SK-N-SH (cell line): ENCODE results near the gene SPG7. TPM values are rescaled to one million over a fixed set of nuclear protein-coding genes. Genes with fewer than 3 reads are reported as not detected.

Source experiments
- CTCF ChIA-PET: fragments of 300-600, 350-600 bp; formaldehyde crosslinking; extraction: SDS; loops from one replicate; lab custom pipeline; 2021; lab: Yijun Ruan, JAX
- POLR2A ChIA-PET: fragments of 350-600 bp; sonication (Branson Sonifier 250); formaldehyde crosslinking; extraction: SDS; loops from one replicate; lab custom pipeline; 2020; ENCODE audit warnings: antibody characterized with exemption, inconsistent platforms; lab: Yijun Ruan, JAX
- DNase-seq: peaks from one replicate; pipeline ENCODE4 v3.0.0; 2012
- H2AFZ ChIP-seq: fragments of 200-600 bp; sonication (generic); 2 replicates; pipeline ENCODE4 v1.8.1; 2016; ENCODE audit warnings: antibody characterized with exemption, mild to moderate bottlenecking, low read depth
- H3F3A ChIP-seq: fragments of 200-600 bp; sonication (generic); replicated peaks from 2 replicates; pipeline ENCODE3; 2016; ENCODE audit warnings: antibody characterized with exemption, mild to moderate bottlenecking; ENCODE audit not compliant: insufficient read depth
- H3K27ac ChIP-seq, 2 experiments: fragments of 200-500 bp in 1 of 2; fragments of 200-600 bp in 1 of 2; sonication (Bioruptor generic) in 1 of 2; sonication (generic), shearing (Covaris generic) in 1 of 2; 2 replicates each; pipeline versions ENCODE4 v1.5.1 to v1.6.1; 2014 to 2016; ENCODE audit warnings: low read depth in 2 of 2, inconsistent platforms in 1 of 2, low read length in 1 of 2, mild to moderate bottlenecking in 1 of 2, mixed read lengths in 1 of 2
- H3K27me3 ChIP-seq: fragments of 200-600 bp; sonication (generic), shearing (Covaris generic); 2 replicates; pipeline ENCODE4 v1.6.1; 2016; ENCODE audit warnings: mixed run types; ENCODE audit not compliant: insufficient read depth
- H3K36me3 ChIP-seq, 2 experiments: fragments of 200-500 bp in 1 of 2; fragments of 200-600 bp in 1 of 2; sonication (Bioruptor generic) in 1 of 2; sonication (generic) in 1 of 2; replicated peaks in 1 of 2; 2 replicates each; pipeline versions ENCODE3 to v1.5.1; 2014 to 2016; ENCODE audit warnings: low read length in 1 of 2, mild to moderate bottlenecking in 1 of 2; ENCODE audit not compliant: insufficient read depth in 2 of 2, control insufficient read depth in 1 of 2
- H3K4me1 ChIP-seq, 2 experiments: fragments of 200-500 bp in 1 of 2; fragments of 200-600 bp in 1 of 2; sonication (Bioruptor generic) in 1 of 2; sonication (generic), shearing (Covaris generic) in 1 of 2; 2 replicates each; pipeline versions ENCODE4 v1.5.1 to v1.6.1; 2014 to 2016; ENCODE audit warnings: low read depth in 1 of 2, low read length in 1 of 2, mixed run types in 1 of 2; ENCODE audit not compliant: insufficient read depth in 2 of 2, control insufficient read depth in 1 of 2
- H3K4me2 ChIP-seq: fragments of 200-600 bp; sonication (generic), shearing (Covaris generic); 2 replicates; pipeline ENCODE4 v1.6.1; 2017; ENCODE audit warnings: mixed run types
- H3K4me3 ChIP-seq, 2 experiments: fragments of 200-500 bp in 1 of 2; fragments of 200-600 bp in 1 of 2; sonication (Bioruptor generic) in 1 of 2; sonication (generic), shearing (Covaris generic) in 1 of 2; 2 replicates each; pipeline versions ENCODE4 v1.5.1 to v1.8.1; 2014 to 2016; ENCODE audit warnings: low read depth in 2 of 2, inconsistent platforms in 1 of 2, low read length in 1 of 2, mild to moderate bottlenecking in 1 of 2, mixed read lengths in 1 of 2, moderate library complexity in 1 of 2
- H3K79me2 ChIP-seq: fragments of 200-600 bp; sonication (generic); 2 replicates; pipeline ENCODE4 v1.8.1; 2017; ENCODE audit warnings: mild to moderate bottlenecking; ENCODE audit not compliant: insufficient read depth
- H3K9ac ChIP-seq: fragments of 200-600 bp; sonication (generic); 2 replicates; pipeline ENCODE4 v1.6.1; 2017; ENCODE audit warnings: mixed run types
- H3K9me2 ChIP-seq: fragments of 200-600 bp; sonication (generic); 2 replicates; pipeline ENCODE4 v1.6.1; 2017; ENCODE audit warnings: mixed run types
- H3K9me3 ChIP-seq: fragments of 200-600 bp; sonication (generic); 2 replicates; pipeline ENCODE4 v1.6.1; 2017; ENCODE audit warnings: mixed run types, mild to moderate bottlenecking, moderate library complexity
- H4K20me1 ChIP-seq: fragments of 200-600 bp; sonication (generic); 2 replicates; pipeline ENCODE4 v1.6.1; 2017; ENCODE audit warnings: mild to moderate bottlenecking, mixed run types; ENCODE audit not compliant: insufficient read depth
- EP300 ChIP-seq, 2 experiments: IDR thresholded peaks; 2 replicates each; pipeline versions ENCODE4 v1.4.0 to v1.6.1; 2012; ENCODE audit warnings: borderline replicate concordance in 1 of 2, low read depth in 1 of 2, low read length in 1 of 2
- EZH2phosphoT487 ChIP-seq: fragments of 200-600 bp; sonication (generic); IDR thresholded peaks from 2 replicates; pipeline ENCODE4 v1.6.1; 2017; ENCODE audit warnings: low read depth, mixed run types, mild to moderate bottlenecking, antibody characterized with exemption, moderate library complexity, borderline replicate concordance
- FOXJ3 ChIP-seq: sonication (generic); formaldehyde crosslinking; IDR thresholded peaks from 2 replicates; pipeline ENCODE4 v1.5.1; 2020; ENCODE audit warnings: mild to moderate bottlenecking, missing genetic modification reagents
- GABPA ChIP-seq: IDR thresholded peaks from 2 replicates; pipeline ENCODE4 v1.4.0; 2012; ENCODE audit warnings: low read depth, mild to moderate bottlenecking
- GATA2 ChIP-seq: sonication (generic); formaldehyde crosslinking; IDR thresholded peaks from 2 replicates; pipeline ENCODE4 v1.5.0; 2020; ENCODE audit warnings: mild to moderate bottlenecking, missing genetic modification reagents
- MAX ChIP-seq: IDR thresholded peaks from 2 replicates; pipeline ENCODE4 v1.4.0; 2012; ENCODE audit warnings: low read depth
- MEF2A ChIP-seq: IDR thresholded peaks from 2 replicates; pipeline ENCODE4 v1.4.0; 2012; ENCODE audit warnings: low read depth, borderline replicate concordance
- NRF1 ChIP-seq: IDR thresholded peaks from 2 replicates; pipeline ENCODE4 v1.6.1; 2012; ENCODE audit warnings: low read depth, mild to moderate bottlenecking, low read length
- POLR2AphosphoS5 ChIP-seq: IDR thresholded peaks from 2 replicates; pipeline ENCODE4 v1.6.1; 2012; ENCODE audit warnings: low read depth, low read length
- RAD21 ChIP-seq: IDR thresholded peaks from 2 replicates; pipeline ENCODE4 v1.6.1; 2012; ENCODE audit warnings: mild to moderate bottlenecking, low read length
- RCOR1 ChIP-seq: fragments of 150-350 bp; IDR thresholded peaks from 2 replicates; pipeline ENCODE4 v1.6.1; 2017; ENCODE audit warnings: antibody characterized with exemption, low read length
- RFX5 ChIP-seq: IDR thresholded peaks from 2 replicates; pipeline ENCODE4 v1.6.1; 2012; ENCODE audit warnings: mild to moderate bottlenecking, improper control_type of control experiment, low read length
- TCF12 ChIP-seq: IDR thresholded peaks from 2 replicates; pipeline ENCODE4 v1.4.0; 2012
- TEAD4 ChIP-seq: IDR thresholded peaks from 2 replicates; pipeline ENCODE4 v1.4.0; 2012; ENCODE audit warnings: mild to moderate bottlenecking, borderline replicate concordance; ENCODE audit not compliant: insufficient read depth
- WGBS: methylation state at CpG from one replicate; pipeline ENCODE4 v1.1.6; 2017; ENCODE audit warnings: low lambda C conversion rate; 5-methylcytosine and 5-hydroxymethylcytosine counted together
- polyA plus RNA-seq, 3 experiments: library from polyadenylated mRNA; depleted of rRNA; stranded (reverse); fragments of >200 nt; gene quantifications; 2 replicates each; pipeline ENCODE4 v1.2.3, GENCODE V29; 2012

SPG7 gene
- polyA plus RNA-seq, 1 of the 3 experiments (the other 2 are of a cell fraction): 100 TPM

GRCh38 chr16:89523680-89524344, 15.6 kb downstream of the SPG7 start:
- CTCF ChIA-PET: no interaction called here

DNA sequence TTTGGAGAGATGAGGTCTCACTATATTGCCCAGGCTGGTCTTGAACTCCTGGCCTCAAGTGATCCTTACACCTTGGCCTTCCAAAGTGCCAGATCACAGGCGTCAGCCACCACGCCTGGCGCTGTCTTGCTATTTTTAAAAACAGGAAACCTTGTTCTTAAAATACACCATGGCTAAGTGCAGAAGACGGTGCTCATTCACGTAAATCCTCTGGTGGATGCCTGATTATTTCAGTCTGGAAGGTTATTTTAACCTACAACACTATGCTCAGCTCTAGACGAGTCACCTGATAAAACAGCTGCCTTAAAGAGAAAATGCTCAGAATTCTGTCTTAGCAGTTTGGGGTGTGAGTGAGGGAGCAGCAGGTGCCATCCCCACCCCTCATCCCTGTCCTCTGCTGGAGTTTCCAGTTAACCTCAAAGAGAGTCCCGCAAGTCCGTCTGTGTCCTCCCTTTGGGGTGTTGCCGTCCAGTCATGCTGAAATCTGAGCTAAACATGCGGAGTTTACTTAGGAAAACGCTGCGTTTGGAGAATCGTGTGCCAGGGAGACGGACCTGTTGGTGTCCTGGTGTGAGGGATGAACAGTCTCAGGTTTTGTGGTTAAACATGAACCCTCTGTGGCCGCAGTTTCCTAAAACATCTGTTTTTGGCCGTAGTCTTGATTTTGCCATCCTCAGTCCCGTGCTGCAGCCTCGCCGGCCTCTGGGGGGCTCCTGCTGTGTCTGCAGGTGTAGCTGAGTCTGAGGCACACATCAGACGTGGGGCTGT, 17.1 kb downstream of the SPG7 start:
- CTCF ChIA-PET: interaction anchor here (0.7 to 1.7 kb wide), 2 partner anchors 32 to 827 kb away, joined by 3 to 5 read pairs; no protein-coding TSS in a partner anchor
- 80% methylated on average over 18 of the region's 20 CpGs for WGBS
- Histone ChIP-seq H4K20me1 (peaks cover 32% of the 10 kb centered on the region; the same call in 1 of the 2 replicates), H3K36me3 (peaks cover 39 to 62% of the 10 kb centered on the region in 2 experiments), H3K9me2 (no peaks in the 10 kb centered on the region), H2AFZ (no peak overlapping the region), H3K4me2 (no peak overlapping the region), H3K4me1 (no peaks in the 10 kb centered on the region), H3K79me2 (peaks cover 35% of the 10 kb centered on the region), H3K9me3 (no peaks in the 10 kb centered on the region), H3K27ac (no peak overlapping the region), H3K27me3 (no peaks in the 10 kb centered on the region), H3F3A (peaks cover 4% of the 10 kb centered on the region), H3K9ac (no peak overlapping the region), H3K4me3 (no peak overlapping the region)
- POLR2A ChIA-PET: no interaction called here
- TF ChIP-seq GATA2: no peak
- no peak for TF ChIP-seq GABPA
- no peak for TF ChIP-seq TCF12
- TF ChIP-seq RAD21: no peak
- no peak for TF ChIP-seq TEAD4
- TF ChIP-seq FOXJ3 (CRISPR knock-in tag): no peak
- TF ChIP-seq EP300 (IDR thresholded peaks at IDR 0.05; ENCODE audit: borderline replicate concordance in 1 of 2, low read depth in 1 of 2, low read length in 1 of 2): no peak
- TF ChIP-seq MEF2A: no peak
- TF ChIP-seq EZH2phosphoT487: no peak
- TF ChIP-seq NRF1: no peak
- DNase-seq: no peak

More at GRCh38 chr16:89523680-89524344, 15.6 kb downstream of the SPG7 start:
- no peak for DNase-seq
- 97% methylated on average over 32 of the region's 32 CpGs for WGBS
- H3K9me3 ChIP-seq: no peaks in the 10 kb centered on the region
- no peak overlapping the region for H3K9ac ChIP-seq
- no peaks in the 10 kb centered on the region for H3K4me1 ChIP-seq
- POLR2A ChIA-PET: no interaction called here
- no peak overlapping the region for H3K27ac ChIP-seq
- H2AFZ ChIP-seq: no peak overlapping the region
- peaks cover 50% of the 10 kb centered on the region for H3K79me2 ChIP-seq
- peaks cover 4% of the 10 kb centered on the region for H3F3A ChIP-seq
- no peak overlapping the region for H3K4me2 ChIP-seq
- no peaks in the 10 kb centered on the region for H3K27me3 ChIP-seq
- peaks cover 44% of the 10 kb centered on the region; the same call in 1 of the 2 replicates for H4K20me1 ChIP-seq
- TF ChIP-seq MAX: no peak
- no peak for TF ChIP-seq RFX5
- TF ChIP-seq RCOR1: no peak
- TF ChIP-seq POLR2AphosphoS5: no peak
- no peak for TF ChIP-seq GATA2
- H3K9me2 ChIP-seq: no peaks in the 10 kb centered on the region
- H3K4me3 ChIP-seq: no peak overlapping the region
- peaks cover 38 to 57% of the 10 kb centered on the region in 2 experiments for H3K36me3 ChIP-seq
